HG02840 (cell line): ENCODE results near the gene TOMM70.
"Not testable (repeated sequence)": the region's sequence is repeated elsewhere in the genome, so short reads cannot be mapped to it uniquely, and the experiment has no call there.

Experiments used
- ATAC-seq: cut with Tn5 transposase; IDR thresholded peaks from one replicate; pipeline ENCODE4 v1.9.1; 2021; ENCODE audit warnings: mild to moderate bottlenecking, moderate library complexity, moderate number of reproducible peaks; ENCODE audit not compliant: unreplicated experiment, low FRiP score

The TOMM70 gene

GRCh38 chr3:100400780-100401673, at the start of gene TOMM70, which contains the start of gene LNP1:
TOMM70 (minus strand) TSS chr3:100401089; CDS start chr3:100400949, 140 bp downstream.
LNP1 (plus strand) TSS chr3:100401539; CDS start chr3:100429730, 28,191 bp downstream.
- peak; percentile 93 for ATAC-seq

DNA sequence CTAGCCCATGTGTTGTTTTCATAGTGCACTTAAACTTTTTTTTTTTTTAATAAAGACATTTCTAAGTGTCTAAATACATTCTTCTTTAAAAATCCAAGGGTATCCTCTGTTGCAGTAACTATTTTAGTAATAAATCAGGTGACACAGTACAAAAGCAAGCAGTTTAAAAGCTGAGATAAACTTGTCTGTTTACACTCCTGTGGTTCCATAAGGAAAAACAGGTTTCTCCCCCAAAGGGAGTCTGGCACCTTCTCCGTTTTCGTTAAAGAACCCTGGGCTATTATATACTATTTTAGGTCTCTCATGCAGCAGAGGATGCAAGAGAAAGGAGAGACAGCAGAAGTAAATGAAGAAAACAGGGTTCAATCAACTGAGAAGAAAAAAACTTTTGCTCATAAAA, 48.3 kb upstream of the TOMM70 start:
- ATAC-seq = no peak

DNA sequence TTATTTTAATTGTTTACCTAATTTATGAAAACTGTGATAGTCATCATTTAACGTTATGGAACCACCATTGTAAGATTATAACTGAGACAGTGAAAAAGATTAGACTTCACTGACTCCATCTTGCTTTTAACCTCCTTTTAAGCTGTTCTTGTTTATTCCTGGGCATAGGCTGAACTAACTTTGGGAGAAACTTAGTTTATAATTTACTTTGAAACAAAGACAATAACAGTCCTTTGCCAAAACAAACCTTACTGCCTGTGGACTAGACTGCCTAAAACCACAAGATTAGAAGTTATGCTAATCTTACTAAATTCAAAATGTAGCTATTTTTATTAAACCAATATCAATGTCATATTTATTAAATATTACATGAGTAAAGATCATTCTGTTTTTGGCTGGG, 47.2 kb upstream of the TOMM70 start:
- no peak for ATAC-seq

- not testable (repeated sequence) for ATAC-seq
Observed at GRCh38 chr3:100447067-100447466, 46.2 kb upstream of the TOMM70 start.

DNA sequence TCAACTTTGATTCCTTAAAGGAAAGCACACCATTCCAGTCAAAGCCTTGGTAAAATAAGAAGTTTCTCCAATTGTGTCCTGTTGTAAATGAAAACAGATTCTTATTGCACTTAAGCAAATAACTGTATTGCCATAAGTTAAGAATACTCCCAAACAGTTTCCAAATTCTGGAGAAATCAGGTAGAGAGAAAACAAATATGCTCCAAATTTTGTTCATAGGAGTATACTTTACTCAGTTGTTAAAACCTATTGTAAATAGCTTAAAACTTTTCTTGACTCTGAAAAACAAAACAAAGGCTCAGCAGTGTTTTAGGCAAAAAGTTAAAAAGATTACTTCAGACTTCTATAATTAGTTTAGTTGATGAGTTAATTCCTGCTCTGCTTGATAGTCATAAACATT, 42.8 kb upstream of the TOMM70 start:
- ATAC-seq = no peak

GRCh38 chr3:100440895-100441294, 40.0 kb upstream of the TOMM70 start:
- ATAC-seq = no peak

DNA sequence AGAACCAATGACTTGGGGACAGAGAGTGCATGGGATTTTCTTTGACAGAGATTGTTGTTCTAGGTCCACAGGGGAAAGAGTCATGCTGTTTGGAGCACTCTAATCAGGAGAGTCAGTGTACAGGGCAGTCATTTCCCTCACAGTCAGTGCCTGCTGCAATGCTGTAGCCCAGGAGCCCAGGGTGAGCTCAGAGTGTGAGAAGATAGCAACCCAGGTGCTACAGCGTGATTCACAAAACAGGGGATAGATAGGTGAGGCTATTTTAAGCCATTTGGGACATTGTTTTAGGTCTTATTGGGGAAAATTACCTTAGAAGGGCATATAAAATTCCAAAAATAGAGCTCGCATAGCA, 37.7 kb upstream of the TOMM70 start:
- ATAC-seq = no peak

GRCh38 chr3:100437721-100438622, 37.1 kb upstream of the TOMM70 start:
- ATAC-seq = no peak

GRCh38 chr3:100436951-100437350, 36.1 kb upstream of the TOMM70 start:
- ATAC-seq = no peak

DNA sequence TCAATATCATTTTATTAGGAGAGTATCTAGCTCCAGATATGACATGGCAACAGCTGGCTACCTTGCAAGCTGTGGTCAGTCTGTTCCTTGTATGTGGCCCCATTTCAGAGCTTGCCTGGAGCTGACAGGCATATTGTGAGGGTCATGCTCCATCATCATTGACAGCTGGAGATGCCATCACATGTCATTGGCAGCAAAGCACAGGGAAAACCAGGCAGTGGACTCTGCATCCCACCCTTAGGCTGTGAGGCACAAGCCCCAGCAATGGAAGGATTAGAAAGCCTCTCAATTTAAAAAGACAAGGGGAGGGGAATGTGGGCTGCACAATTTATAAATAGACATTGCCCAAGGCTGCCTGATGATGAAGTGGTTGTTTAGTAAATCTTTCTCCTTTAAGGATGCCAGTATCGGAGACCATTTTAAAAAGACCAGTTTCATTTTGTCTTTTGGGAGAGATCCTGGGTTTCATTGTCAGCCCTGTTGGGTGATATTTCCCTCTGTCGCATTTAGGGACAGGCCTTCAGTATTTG, 28.4 kb upstream of the TOMM70 start:
- ATAC-seq = no peak

GRCh38 chr3:100427699-100428098, 26.8 kb upstream of the TOMM70 start:
- ATAC-seq = no peak

GRCh38 chr3:100426067-100426682, 25.3 kb upstream of the TOMM70 start:
- ATAC-seq = no peak

DNA sequence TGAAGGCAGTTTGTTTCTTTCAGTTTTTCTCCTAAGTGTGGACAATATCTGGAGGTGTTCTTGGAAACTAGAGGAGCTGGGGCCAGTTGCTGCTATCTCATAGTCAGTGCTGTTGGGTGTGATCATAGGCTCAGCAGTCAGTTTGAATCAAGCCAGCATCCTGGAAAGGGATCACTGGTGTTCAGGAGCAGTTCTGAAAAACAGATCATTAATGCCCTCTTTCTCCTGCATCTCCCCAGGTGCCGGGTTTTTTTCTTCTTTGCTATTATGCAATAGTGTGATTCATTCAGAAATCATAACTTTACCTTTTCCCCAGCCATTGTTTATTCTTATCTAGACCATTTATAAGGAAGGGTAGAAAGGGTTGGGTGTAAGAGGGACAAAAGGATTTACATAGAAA, 24.4 kb upstream of the TOMM70 start:
- no peak for ATAC-seq

GRCh38 chr3:100424261-100424660, 23.4 kb upstream of the TOMM70 start:
- no peak for ATAC-seq

DNA sequence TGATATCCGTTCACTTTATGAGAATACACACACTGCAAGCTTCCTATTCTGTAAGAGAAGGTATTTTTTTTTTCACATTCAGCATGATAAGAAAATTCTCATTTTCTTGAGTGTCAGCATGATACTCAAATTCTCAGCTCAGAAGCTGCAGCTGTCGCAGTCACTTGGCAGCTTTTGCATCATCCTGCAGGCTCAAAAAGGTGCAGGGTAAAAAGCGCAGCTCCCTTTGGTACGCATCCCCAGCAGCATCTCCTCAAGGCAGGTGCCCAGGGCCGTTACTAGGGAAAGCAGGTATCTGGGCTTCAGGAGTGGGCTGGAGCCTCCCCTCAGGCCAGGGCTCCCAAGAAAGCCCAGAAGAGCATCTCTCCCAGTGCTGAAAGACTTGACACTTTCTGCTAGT, 22.7 kb upstream of the TOMM70 start:
- ATAC-seq = no peak

DNA sequence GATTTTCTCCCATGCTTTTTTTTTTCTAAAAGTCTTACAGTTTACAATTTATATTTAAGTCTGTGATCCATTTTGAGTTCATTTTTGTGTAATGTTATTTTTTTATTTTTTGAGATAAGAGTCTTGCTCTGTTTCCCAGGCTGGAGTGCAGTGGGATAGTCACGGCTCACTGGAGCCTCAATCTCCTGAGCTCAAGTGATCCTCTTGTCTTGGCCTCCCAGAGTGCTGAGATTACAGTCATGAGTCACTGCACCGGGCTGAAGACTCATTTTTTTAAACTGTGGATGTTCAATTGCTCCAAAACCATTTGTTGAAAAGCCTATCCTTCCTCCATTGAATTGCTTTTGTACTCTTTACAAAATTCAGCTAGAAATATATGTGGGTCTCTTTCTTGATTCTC, 20.0 kb upstream of the TOMM70 start:
- ATAC-seq = no peak

DNA sequence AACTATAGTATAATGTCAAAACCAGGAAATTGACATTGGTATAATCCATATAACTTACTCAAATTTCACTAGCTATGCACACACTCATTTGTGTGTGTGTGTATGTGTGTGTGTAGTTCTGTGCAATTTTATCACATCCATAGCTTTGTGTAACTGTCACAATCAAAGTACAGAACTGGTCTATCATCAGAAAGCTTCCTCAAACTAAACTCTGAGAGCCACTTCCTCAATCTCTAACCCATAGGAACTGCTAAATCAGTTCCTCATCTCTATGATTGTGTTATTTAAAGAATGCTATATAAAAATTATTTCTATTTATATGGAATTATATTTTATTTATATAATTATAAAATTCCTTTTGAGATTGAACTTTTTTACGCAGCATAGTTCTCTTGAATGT, 18.5 kb upstream of the TOMM70 start:
- ATAC-seq = no peak

DNA sequence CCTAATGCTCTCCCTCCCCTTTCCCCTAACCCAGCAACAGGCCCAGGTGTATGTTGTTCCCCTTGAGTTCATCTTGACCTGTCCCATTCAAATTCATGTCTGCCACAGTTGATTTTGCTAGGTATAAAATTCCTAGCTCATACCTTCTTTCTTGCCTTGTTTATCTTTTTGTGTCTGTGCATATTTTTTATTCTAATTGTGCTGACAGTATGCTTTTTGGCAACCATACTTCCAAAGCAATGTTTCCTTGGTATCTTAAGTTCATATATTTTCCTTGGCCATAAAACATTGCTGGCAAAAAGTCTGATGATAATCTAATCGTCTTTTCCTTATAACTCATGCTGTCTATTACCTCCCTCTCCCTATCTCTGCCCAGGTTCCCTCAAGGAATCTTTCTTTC, 16.0 kb upstream of the TOMM70 start:
- ATAC-seq = no peak

- no peak for ATAC-seq
Observed at GRCh38 chr3:100416176-100416575, 15.3 kb upstream of the TOMM70 start.

DNA sequence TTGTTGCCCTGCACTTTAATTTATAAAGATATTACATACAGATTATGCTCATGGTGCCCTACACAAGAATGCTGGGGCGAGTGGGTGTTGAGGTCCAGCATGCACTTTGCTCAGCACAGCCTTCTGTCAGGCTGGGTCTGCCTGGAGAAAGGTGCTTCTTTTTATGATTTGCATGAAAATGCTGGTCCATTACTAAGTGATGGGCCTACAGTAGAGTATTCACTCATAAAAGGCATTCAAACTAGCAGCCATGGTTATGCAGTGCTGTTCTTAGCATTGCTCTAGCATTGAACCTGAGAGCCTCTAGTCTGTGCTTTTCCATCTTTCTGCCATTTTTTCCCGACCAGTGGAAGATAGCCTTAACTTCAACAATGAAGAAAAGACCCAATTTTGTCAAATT, 12.7 kb upstream of the TOMM70 start:
- ATAC-seq = no peak
